ENCODE data around the gene LIMCH1. TPM values are rescaled to one million over a fixed set of nuclear protein-coding genes. Genes with fewer than 3 reads are reported as not detected.

LIMCH1 gene
- total RNA-seq, 1 experiment from 2014 or later: 10.4 TPM

GRCh38 chr4:41517747-41518146 lies 20.2 kb upstream of the LIMCH1 start:
- DNase-seq (ENCODE audit: low read depth, low spot score) (no peak), ATAC-seq (no peak)
- Histone ChIP-seq H2AFZ (ENCODE audit: low read depth, low read length, poor library complexity, severe bottlenecking) (no peak overlapping the region), H3K79me2 (ENCODE audit: insufficient read depth, low read length) (no peaks in the 10 kb centered on the region), H3K9me2 (ENCODE audit: insufficient read depth) (no peaks in the 10 kb centered on the region), H3K9me3 (ENCODE audit: control insufficient read depth in 1 of 2, insufficient read depth in 1 of 2, low read depth in 1 of 2, low read length in 2 of 2) (no peaks in the 10 kb centered on the region), H4K20me1 (ENCODE audit: insufficient read depth) (no peaks in the 10 kb centered on the region), H3K36me3 (ENCODE audit: control insufficient read depth in 1 of 2, insufficient read depth in 2 of 2, low read length in 2 of 2) (no peaks in the 10 kb centered on the region), H3K27ac (ENCODE audit: low read depth, low read length) (no peak overlapping the region), H3K4me1 (ENCODE audit: control insufficient read depth in 1 of 2, insufficient read depth in 2 of 2, low read length in 2 of 2) (peaks cover 0 to 6% of the 10 kb centered on the region in 2 experiments; a peak in 1 of 4 replicates), H3K4me2 (ENCODE audit: low read length) (no peak overlapping the region), H3K9ac (ENCODE audit: low read length) (no peak overlapping the region), H3K4me3 (replicated peaks in 1 of 2; ENCODE audit: low read depth in 1 of 2, low read length in 2 of 2) (no peak overlapping the region), H3K27me3 (ENCODE audit: insufficient read depth, low read length) (no peaks in the 10 kb centered on the region)
- TF ChIP-seq MAX (IDR thresholded peaks at IDR 0.05) (no peak), JUND (IDR thresholded peaks at IDR 0.05) (no peak), ZNF274 (IDR thresholded peaks at IDR 0.05; ENCODE audit: low read depth, low read length) (no peak), TCF7L2 (IDR thresholded peaks at IDR 0.05; ENCODE audit: borderline replicate concordance, extremely low read depth, insufficient read depth, insufficient read length) (no peak), SRF (IDR thresholded peaks at IDR 0.05; ENCODE audit: low read depth) (no peak), EZH2phosphoT487 (IDR thresholded peaks at IDR 0.05; ENCODE audit: borderline replicate concordance) (no peak), POLR2A (IDR thresholded peaks at IDR 0.05; ENCODE audit: borderline replicate concordance, extremely low read depth, insufficient read depth, insufficient read length) (no peak)
- TF ChIP-seq, protein P1, sequence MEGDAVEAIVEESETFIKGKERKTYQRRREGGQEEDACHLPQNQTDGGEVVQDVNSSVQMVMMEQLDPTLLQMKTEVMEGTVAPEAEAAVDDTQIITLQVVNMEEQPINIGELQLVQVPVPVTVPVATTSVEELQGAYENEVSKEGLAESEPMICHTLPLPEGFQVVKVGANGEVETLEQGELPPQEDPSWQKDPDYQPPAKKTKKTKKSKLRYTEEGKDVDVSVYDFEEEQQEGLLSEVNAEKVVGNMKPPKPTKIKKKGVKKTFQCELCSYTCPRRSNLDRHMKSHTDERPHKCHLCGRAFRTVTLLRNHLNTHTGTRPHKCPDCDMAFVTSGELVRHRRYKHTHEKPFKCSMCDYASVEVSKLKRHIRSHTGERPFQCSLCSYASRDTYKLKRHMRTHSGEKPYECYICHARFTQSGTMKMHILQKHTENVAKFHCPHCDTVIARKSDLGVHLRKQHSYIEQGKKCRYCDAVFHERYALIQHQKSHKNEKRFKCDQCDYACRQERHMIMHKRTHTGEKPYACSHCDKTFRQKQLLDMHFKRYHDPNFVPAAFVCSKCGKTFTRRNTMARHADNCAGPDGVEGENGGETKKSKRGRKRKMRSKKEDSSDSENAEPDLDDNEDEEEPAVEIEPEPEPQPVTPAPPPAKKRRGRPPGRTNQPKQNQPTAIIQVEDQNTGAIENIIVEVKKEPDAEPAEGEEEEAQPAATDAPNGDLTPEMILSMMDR (IDR thresholded peaks at IDR 0.05 in 2 of 3, conservative IDR thresholded peaks at IDR 0.05 in 1 of 3; ENCODE audit: borderline replicate concordance in 1 of 3, insufficient read depth in 1 of 3, low read depth in 2 of 3, low read length in 2 of 3): no peak
- BruUV-seq (replicated peaks): no TSS peak
- intact Hi-C loops (cut with micrococcal nuclease): no loop called here
- POLR2A ChIA-PET: no interaction called here
- RAD21 ChIA-PET (ENCODE audit: low non-redundant PET in 1 of 2, low total read pairs in 2 of 2, uncharacterized antibody in 2 of 2, unreplicated experiment in 2 of 2): no interaction called here
- CTCF ChIA-PET: no interaction called here

DNA sequence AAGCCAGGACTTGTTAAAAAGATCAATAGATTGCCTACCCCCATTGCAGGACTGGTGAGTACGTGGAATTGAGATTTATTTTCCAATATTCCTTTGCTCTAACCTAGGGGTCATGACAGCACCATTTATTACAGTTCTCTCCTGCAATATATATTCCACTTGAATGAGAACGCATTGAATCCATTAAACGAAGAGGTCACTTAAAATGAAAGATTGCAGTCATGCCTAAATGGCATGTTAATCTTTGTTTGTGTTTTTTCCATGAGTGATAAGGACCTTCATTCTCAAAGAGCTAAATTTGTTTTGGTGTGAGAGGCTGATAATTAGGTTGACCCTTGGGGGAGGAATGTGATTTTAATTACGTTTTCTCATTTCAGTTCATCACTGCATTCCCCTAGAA lies 13.5 kb upstream of the LIMCH1 start:
- peak overlapping the region; percentile 57 for H3K4me2 ChIP-seq (ENCODE audit: low read length)
- no peaks in the 10 kb centered on the region for H3K36me3 ChIP-seq (ENCODE audit: control insufficient read depth in 1 of 2, insufficient read depth in 2 of 2, low read length in 2 of 2)
- POLR2A ChIA-PET: no interaction called here
- DNase-seq (ENCODE audit: low read depth, low spot score): no peak
- no peak overlapping the region for H3K27ac ChIP-seq (ENCODE audit: low read depth, low read length)
- H3K9me2 ChIP-seq (ENCODE audit: insufficient read depth): no peaks in the 10 kb centered on the region
- intact Hi-C loops (cut with micrococcal nuclease): no loop called here
- RAD21 ChIA-PET (ENCODE audit: low non-redundant PET in 1 of 2, low total read pairs in 2 of 2, uncharacterized antibody in 2 of 2, unreplicated experiment in 2 of 2): no interaction called here
- H3K4me1 ChIP-seq (ENCODE audit: control insufficient read depth in 1 of 2, insufficient read depth in 2 of 2, low read length in 2 of 2): peaks cover 0 to 17% of the 10 kb centered on the region in 2 experiments; a peak in 2 of 4 replicates
- CTCF ChIA-PET: no interaction called here
- BruUV-seq (replicated peaks): no TSS peak
- no peak overlapping the region for H3K4me3 ChIP-seq (replicated peaks in 1 of 2; ENCODE audit: low read depth in 1 of 2, low read length in 2 of 2)
- H3K9me3 ChIP-seq (ENCODE audit: control insufficient read depth in 1 of 2, insufficient read depth in 1 of 2, low read depth in 1 of 2, low read length in 2 of 2): no peaks in the 10 kb centered on the region
- H4K20me1 ChIP-seq (ENCODE audit: insufficient read depth): no peaks in the 10 kb centered on the region
- H3K27me3 ChIP-seq (ENCODE audit: insufficient read depth, low read length): no peaks in the 10 kb centered on the region
- no peak overlapping the region for H3K9ac ChIP-seq (ENCODE audit: low read length)
- no peaks in the 10 kb centered on the region for H3K79me2 ChIP-seq (ENCODE audit: insufficient read depth, low read length)
- no peak overlapping the region for H2AFZ ChIP-seq (ENCODE audit: low read depth, low read length, poor library complexity, severe bottlenecking)
- ATAC-seq: no peak
- no peak for TF ChIP-seq CBX3 (IDR thresholded peaks at IDR 0.05; ENCODE audit: low read depth)
- no peak for TF ChIP-seq ELF1 (IDR thresholded peaks at IDR 0.05; ENCODE audit: borderline replicate concordance, low read depth)
- no peak for TF ChIP-seq ZFX (IDR thresholded peaks at IDR 0.05)
- TF ChIP-seq CEBPB (IDR thresholded peaks at IDR 0.05; ENCODE audit: low read depth): no peak
- TF ChIP-seq FOSL1 (IDR thresholded peaks at IDR 0.05; ENCODE audit: low read depth): no peak
- TF ChIP-seq EGR1 (IDR thresholded peaks at IDR 0.05; ENCODE audit: low read depth): no peak
- TF ChIP-seq REST (IDR thresholded peaks at IDR 0.05; ENCODE audit: low read depth): no peak
